HTR-8/SVneo (cell line): ENCODE measurements around the gene GMEB2.
"Not testable (repeated sequence)": the region's sequence is repeated elsewhere in the genome, so short reads cannot be mapped to it uniquely, and the experiment has no call there.

ENCODE experiments used
- DNase-seq: peaks from one replicate; pipeline ENCODE4 v3.0.0; 2011; ENCODE audit warnings: low spot score, mixed read lengths; ENCODE audit not compliant: insufficient read length
- FAIRE-seq: peaks from 2 replicates; lab custom pipeline; 2011; peaks lifted over from hg19 to GRCh38; lab: Jason Lieb, UNC

GMEB2 gene

DNA sequence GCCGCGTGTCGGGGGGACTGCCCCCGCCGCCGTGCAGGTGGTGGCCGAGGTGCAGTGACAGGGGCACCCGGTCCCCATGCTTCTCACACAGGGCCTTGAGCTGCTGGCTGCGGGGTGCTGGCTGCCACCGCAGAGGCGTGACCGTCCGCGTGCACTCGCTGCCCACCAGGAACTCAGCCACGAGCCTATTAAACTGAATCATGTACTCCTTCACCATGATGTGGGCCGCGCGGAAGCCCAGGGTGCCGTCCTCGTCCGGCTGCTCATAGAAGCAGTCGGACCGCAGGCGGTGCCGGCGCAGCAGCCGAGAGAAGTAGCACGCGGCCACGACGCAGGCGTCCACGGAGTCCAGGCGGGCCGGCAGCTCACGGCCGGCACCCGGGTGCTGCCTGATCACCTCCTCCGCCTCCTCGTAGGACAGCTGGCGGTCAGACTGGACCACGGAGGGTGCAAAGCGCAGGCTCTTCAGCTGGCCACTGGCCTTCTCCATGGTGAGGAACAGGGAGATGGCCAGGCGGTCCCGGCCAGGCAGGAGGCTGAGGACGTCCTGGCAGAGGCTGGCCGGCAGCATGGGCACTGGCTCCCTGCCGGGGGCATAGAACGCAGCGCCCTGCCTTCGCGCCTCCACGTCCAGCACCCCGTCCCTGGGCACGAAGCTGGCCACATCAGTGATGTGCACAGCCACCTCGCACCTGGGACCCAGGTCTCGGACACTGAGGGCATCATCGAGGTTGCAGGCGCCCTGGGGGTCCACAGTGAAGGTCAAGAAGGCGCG is 62.7 kb downstream of the GMEB2 start:
- FAIRE-seq (no peak), DNase-seq (no peak)

DNA sequence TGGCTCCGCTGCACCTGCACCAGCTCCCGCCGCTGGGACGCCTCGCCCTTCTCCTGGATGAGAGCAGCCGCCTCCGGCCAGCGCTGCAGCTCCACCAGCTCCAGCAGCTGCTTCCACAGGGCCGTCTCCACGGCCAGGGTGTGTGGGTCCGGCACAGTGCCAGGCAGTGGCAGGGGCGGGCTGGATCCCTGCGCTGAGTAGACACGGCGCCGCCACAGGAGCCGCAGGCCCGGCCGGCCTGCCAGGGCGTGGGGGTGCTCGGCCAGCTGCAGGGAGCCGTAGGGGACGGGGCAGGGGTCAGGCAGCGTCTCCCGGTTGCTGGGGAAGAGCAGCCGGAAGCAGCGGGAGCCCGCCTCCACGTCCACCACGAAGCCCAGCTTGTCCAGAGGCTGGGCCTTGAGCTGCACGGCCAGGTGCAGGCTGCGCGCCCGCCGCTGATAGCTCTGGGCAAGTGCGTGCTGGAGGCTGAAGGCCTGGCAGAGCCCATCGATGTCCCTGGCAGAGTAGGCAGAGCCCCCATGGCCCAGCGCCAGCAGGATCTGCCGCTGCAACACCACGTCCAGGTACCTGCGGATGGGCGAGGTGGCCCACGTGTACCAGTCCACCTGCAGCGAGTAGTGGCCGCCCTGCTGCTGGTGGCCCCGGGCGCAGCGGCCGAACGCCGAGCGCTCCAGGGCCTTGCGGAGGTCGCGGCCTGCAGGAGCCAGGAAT is 63.5 kb downstream of the GMEB2 start:
- DNase-seq = no peak
- FAIRE-seq = no peak

DNA sequence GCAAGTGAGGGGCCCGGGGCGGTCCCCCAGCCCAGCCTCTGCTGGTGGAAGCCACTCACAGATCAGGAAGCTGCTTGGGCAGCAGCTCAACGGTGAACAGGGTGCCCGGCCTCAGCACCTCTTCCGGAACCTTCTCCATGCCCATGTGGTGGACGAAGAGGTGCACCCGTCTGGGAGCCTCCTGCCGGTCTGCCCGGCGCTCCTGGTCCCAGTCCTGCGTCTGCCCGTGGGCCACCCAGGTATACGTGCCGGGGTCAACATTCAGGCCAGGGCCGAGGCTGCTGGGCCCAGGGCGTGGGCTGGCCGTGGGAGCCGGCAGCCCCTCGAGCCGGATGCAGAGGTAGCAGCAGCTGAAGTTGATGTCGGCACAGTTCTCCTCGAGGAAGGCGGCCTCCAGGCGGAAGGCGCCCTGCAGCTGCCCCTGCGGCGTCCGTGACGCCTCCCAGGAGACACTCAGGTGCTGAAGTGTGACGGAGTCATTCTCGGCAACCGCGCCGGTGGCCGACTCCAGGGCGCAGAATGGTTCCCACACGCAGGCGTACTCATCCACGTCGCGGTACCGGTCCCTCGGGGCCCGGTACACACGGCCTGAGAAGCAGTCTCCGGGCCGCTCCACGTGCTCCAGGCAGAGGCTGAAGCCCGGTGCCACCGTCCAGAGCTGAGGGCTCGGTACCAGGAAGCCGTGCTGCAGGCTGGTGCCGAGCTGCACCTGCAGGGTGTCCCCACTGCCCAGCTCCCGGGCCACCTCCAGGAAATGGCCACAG is 64.3 kb downstream of the GMEB2 start:
- FAIRE-seq = no peak
- no peak for DNase-seq

DNA sequence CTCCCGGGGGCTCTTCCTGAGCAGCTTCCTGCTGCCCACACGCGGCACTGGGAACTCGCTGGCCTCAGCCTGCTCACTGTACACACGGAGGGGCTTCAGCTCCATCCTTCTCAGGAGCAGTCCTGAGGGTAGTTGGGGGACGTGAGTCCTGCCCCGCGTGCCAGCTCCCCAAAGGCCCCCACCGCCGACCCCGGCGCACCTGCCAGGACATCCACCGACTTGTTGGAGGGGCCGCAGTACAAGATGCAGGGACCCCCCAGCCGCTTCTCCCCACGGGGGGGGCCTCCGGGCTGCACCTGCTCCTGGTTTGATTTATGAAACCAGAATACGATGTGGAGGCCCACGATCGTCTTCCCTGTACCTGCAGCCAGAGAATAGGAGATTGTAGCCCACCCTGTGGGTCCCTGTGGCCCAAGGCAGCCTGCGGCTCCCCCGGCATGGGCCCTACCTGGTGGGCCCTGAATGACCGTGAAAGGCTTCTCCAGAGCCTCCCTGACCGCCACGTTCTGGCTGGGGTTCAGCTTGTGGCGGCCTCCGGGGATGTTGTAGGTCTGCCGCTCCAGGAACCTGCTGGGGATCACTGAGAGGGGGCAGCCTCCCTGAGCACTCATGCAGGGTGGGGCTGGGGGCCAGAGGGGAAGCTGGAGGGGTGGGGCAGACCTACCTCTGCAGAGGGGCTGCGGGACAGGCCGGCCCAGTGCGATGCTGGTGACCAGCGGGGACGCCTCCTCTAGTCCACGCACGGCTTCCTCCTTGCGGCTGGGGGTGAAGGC is 65.1 kb downstream of the GMEB2 start:
- no peak for FAIRE-seq
- no peak for DNase-seq

DNA sequence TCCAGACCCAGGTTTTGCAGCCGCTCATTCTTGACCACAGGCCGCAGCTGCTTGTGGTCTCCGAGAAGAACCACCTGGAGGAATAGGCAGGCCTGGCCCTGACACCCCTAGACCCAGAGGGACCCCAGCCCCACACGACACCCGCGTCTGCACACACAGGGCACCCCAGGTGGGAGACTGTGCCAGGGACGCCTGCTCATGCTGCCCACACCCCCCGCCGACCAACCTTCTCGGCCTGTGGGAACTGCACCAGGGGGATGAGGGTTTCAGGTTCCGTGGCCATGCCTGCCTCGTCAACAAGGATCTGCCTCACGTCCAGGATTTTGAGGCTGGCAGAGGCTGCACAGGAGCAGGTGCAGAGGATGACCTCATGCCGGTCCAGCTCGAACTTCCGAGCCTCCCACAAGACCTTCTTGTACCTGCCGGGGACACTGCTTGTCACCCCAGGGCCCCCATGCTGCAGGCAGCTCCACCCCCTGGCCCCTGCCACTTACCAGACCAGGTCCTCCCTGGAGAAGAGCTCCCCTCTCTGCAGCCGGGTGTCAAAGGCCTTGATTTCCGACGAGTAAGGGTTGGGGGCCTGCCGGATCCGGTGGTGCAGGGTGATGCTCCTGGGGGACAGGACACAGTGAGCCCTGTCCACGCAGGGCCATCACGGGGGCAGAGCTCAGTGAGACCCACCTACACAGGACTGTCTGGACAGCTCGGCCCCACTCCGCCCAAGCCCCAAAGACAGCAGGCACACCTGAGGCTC is 65.9 kb downstream of the GMEB2 start:
- peak; percentile 60 for FAIRE-seq

DNA sequence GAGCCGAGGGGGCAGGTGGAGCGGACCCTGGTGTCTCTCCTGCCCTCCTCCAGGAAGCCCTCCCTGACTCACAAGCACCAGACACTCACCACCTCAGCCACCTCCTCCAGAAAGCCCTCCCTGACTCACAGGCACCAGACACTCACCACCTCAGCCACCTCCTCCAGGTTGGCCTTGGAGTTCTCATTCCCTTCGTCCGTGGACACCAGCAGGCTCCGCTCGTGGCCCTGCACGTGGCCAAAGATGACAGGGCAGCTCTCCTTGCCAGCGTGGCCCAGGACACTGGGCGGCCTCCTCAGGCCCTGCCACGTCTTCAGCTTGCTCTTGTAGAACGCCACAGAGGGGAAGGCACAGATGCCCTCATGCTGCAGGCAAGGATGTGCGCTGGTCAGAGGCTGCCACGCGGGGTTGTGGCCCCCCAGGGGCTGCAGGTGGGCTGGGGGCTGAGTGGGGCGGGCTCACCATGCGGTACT is 66.5 kb downstream of the GMEB2 start:
- FAIRE-seq (peak; percentile 87), DNase-seq (no peak)

More for the DNA sequence above, 65.9 kb downstream of the GMEB2 start:
- DNase-seq = no peak

DNA sequence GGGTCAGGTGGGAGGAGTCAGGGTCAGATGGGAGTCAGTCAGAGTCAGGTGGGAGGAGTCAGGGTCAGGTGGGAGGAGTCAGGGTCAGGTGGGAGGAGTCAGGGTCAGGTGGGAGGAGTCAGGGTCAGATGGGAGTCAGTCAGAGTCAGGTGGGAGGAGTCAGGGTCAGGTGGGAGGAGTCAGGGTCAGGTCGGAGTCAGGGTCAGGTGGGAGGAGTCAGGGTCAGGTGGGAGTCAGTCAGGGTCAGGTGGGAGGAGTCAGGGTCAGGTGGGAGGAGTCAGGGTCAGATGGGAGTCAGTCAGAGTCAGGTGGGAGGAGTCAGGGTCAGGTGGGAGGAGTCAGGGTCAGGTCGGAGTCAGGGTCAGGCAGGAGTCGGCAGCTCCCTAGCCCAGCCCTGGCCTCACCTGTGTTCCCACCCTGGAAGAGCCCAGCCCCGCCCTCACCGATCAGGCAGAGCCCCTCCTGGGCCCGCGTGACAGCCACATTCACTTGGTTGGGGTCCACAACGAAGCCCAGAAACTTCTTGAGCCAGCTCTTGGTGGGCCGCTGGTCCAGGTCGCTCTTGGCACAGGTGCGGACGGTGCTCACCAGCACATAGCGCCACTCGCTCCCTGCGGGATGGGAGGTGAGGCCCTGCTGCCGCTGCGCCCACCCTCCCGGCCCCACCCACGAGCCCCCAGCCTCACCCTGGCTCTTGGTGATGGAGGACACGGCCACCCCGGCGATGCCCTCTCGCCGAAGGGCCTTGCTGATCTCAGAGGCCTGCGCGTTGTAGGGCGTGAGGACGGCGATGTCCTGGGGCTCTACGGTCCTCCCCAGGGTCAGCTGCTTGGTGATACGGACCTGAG is 67.2 kb downstream of the GMEB2 start:
- not testable (repeated sequence) for DNase-seq
- FAIRE-seq = peak; percentile 38

DNA sequence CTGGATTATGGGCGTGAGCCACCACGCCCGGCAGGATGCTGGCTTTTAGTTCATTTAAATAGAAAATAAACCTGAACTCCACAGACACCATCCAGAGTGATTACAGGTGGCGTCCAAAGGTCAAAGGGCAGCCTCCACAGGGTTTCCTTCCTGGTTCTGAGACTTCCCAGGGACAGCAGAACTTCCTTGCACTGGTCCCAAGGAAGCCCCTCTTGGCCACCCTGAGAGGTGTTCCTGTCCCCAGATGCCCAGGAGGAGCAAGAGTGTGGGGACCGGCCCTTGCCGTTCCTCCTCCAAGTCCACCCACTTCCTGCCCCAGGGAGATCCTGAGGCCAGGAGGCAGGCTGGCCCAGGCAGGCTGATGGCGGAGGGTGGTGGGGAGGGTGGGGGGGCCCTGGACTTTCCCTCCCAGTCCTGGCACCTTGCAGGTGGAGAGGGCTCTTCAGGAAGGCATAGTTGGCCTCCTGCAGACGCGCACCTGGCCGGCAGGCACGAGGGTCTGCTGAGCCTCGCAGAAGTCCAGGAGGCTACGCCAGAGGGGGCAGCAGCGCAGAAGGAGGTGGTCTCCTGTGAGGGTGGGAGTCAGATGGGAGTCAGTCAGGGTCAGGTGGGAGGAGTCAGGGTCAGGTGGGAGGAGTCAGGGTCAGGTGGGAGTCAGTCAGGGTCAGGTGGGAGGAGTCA is 68.0 kb downstream of the GMEB2 start:
- FAIRE-seq (no peak), DNase-seq (no peak)

DNA sequence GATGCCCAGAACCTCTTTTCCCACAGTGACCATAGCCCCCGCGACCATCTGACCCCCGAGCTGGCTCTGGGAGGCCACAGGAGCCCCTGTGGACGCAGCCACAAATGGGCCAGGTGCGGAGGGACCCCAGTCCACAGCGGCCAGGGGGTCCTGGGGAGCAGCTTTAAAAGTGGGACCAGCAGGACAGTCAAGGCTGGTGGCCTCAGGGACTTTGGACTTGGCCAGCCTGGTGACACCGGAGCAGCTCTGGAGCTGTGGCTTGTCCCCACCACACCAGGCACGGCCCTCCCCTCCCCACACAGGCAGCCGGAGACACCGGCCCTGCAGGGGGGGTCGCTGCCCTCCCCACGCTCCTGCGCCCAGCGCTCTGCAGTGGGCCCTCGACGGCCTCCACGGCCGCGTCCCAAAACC is 69.4 kb downstream of the GMEB2 start:
- DNase-seq (no peak), FAIRE-seq (no peak)

DNA sequence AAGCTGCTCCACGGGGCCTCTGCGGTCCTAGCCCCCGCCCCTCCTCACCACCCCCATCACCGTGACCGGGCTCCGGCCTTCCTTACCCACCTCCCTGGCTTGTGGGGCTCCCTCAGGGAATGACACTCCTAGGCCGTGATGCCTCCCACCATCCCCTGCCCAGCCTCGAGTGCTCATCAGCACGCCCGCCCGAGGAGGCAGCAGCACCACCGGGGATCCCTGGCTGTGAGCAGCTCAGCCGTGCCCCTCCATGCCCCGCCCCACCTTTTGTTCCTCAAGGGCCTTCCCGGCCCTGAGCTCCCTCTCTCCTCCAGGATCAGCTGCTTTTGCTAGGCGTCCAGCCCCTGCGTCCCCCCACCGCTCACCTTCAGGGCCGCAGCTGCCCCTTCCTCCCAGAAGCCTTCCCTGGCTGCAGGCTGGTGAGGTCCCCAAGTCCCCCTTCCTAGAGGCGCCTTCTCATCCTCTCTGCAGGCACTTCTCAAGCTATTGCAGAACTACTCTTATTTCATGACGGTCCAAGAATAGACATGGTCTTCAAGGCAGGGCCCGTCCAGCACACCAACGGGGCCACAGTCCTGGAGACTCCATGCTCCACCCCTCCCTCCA is 69.9 kb downstream of the GMEB2 start:
- DNase-seq = no peak
- no peak for FAIRE-seq

DNA sequence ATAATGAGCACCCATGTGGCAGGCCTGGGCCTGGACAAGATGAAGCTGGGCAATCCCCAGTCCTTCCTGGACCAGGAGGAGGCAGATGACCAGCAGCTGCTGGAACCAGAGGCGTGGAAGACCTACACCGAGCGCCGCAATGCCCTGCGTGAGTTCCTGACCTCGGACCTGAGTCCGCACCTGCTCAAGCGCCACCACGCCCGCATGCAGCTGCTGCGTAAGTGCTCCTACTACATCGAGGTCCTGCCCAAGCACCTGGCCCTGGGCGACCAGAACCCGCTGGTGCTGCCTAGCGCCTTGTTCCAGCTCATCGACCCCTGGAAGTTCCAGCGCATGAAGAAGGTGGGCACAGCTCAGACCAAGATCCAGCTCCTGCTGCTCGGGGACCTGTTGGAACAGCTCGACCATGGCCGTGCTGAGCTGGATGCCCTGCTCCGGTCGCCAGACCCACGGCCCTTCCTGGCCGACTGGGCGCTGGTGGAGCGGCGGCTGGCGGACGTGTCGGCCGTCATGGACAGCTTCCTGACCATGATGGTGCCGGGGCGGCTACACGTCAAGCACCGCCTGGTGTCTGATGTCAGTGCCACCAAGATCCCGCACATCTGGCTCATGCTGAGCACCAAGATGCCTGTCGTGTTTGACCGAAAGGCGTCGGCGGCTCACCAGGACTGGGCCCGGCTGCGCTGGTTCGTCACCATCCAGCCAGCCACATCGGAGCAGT is 71.1 kb downstream of the GMEB2 start:
- DNase-seq = no peak
- FAIRE-seq = peak; percentile 70

DNA sequence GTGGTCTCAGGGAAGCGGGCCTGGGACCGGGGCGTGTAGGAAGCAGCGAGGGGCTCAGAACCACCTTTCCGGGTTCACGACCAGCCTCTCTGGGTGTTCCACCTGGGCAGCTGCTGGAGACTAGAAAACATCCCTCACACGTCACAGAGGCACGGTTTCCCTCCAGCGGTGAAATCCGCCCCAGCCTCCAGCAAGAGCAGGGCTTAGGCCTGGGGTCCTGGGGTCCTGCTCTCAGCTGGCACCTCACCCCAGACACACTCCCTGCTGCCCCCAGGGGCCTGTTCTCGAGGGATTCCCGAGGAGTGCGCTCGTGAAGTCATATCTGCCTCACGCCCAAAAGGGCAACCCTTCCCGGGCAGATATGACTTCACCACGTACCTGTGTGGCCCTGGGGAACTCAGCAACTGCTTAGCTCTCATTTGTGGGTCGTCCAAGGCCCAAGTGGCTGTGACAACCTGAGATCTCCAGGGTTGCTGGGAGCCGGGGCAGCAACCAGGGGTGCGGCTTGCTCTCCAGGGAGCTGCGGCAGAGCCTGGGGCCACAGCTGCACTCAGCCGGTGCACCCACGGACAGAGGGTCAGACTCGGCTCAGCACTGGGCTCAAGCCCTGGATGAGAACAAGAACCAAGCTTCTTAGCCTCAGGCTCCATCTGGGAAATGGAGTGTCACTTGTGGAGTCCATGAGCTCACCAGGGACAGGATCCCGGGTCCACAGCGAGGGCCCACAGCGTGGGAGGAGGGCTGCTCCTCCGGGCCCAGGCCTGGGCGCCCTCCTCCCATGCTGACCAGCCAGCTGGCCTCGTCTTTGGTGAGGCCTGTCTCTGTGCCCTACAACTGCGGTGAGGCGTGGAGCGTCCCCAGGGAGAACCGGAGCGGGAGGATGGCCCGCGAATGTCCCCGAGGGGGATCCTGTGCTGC is 72.3 kb downstream of the GMEB2 start:
- peak; percentile 76 for FAIRE-seq
- no peak for DNase-seq

DNA sequence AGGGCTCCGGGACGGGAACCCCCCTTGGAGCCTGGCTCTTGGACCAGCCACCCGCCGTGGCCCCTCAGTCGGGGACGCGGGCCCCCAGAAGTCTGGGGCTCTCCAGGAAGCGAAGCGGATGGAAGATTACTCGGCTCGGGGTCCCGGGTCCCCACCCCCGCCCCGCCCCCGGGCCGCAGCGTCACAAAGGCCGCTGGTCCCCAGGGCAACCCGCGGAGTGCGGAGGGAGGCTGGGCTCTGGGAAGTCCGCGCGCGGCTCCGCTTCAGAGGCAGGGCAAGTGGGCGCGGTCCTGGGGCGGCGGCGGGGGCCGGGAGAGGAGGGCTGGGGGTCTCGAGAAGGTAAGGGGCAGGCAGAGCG is 73.0 kb downstream of the GMEB2 start, which contains the start of gene FNDC11:
TSS of gene FNDC11 (plus strand) at position 227 of the 358 bp plus-strand sequence. CDS start 1,505 bp downstream, outside the sequence.
- FAIRE-seq = no peak
- no peak for DNase-seq

DNA sequence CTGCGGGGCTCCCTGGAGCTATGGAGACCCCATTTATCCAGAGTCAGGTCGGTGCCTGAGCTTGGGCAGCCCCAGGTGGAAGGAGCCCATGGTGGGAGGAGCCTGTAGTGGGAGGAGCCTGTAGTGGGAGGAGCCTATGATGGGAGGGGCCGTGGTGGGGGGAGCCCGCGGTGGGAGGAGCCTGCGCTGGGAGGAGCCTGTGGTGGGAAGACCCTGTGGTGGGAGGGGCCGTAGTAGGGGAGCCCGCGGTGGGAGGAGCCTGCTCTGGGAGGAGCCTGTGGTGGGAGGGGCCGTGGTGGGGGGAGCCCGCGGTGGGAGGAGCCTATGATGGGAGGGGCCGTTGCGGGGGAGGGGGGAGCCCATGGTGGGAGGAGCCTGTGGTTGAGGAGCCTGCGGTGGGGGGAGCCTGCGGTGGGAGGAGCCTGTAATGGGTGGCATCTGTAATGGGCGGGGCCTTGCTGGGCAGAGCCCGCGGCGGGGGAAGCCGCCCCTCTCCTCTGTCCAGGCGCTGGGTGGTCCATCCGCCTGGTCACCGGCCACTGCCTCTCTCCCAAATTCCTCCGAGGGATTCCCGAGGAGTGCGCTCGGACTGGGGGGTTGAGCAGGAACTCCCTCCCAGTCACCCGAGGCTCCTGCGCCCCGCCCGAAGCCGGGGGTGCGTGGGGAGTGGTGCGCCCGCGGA is 73.5 kb downstream of the GMEB2 start:
- DNase-seq = no peak
- peak; percentile 86 for FAIRE-seq
